HL-60 (cell line): ENCODE data around the gene IQGAP3.

Experiments used
- DNase-seq, 2 experiments: peaks; one replicate each; pipeline ENCODE4 v3.0.0-alpha.2; 2010 to 2020; ENCODE audit warnings: low read depth in 1 of 2, low spot score in 1 of 2
- H3K27ac ChIP-seq: fragments of 250-450 bp; sonication (Bioruptor Pico); replicated peaks from 2 replicates; pipeline ENCODE4 v1.5.1; 2020; ENCODE audit warnings: mild to moderate bottlenecking, moderate library complexity
- H3K27me3 ChIP-seq: fragments of 250-450 bp; sonication (Bioruptor Pico); 2 replicates; pipeline ENCODE4 v1.5.1; 2021; ENCODE audit warnings: mild to moderate bottlenecking, moderate library complexity; ENCODE audit not compliant: insufficient read depth, poor library complexity, severe bottlenecking
- H3K4me3 ChIP-seq: replicated peaks from 2 replicates; pipeline ENCODE4 v1.5.1; 2011; ENCODE audit warnings: mild to moderate bottlenecking, control low read depth, low read length; ENCODE audit not compliant: insufficient read depth
- GABPA ChIP-seq: IDR thresholded peaks from 2 replicates; pipeline ENCODE4 v1.6.1; 2012; ENCODE audit warnings: low read depth
- POLR2AphosphoS5 ChIP-seq: IDR thresholded peaks from 2 replicates; pipeline ENCODE4 v1.6.1; 2012; ENCODE audit warnings: low read depth
- SPI1 ChIP-seq: IDR thresholded peaks from 2 replicates; pipeline ENCODE4 v1.6.1; 2012; ENCODE audit warnings: low read depth, mild to moderate bottlenecking, borderline replicate concordance
- TF ChIP-seq, protein P1 (sequence below): IDR thresholded peaks from one replicate; pipeline ENCODE4 v1.5.1; 2011; ENCODE audit warnings: low read length, control low read depth, inconsistent platforms; ENCODE audit not compliant: insufficient read depth
- TF ChIP-seq, protein P2 (sequence below): IDR thresholded peaks from 2 replicates; pipeline ENCODE4 v1.6.1; 2012; ENCODE audit warnings: low read depth; ENCODE audit not compliant: insufficient replicate concordance

IQGAP3 gene

DNA sequence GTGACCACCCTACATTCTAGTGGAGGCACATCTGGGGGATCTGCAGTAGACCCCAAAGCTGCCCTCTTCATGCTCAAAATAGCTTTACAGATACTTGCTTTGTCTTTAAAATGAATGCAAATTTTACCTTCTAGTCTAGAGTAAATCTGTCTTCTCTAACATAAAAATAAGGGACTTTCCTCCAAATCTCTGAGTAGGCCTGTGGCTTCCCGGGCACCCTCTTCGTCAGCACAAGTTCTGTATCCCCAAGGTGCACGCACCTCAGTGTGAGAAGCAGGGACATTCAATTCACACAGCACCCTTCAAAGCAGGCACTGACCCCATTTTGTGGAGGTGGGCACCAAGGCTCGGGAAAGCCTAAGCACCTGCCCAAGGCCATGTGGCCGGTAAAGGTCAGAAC is 90.8 kb downstream of the IQGAP3 start:
- no peak for DNase-seq
- H3K27ac ChIP-seq = no peak overlapping the region
- TF ChIP-seq, protein P1, sequence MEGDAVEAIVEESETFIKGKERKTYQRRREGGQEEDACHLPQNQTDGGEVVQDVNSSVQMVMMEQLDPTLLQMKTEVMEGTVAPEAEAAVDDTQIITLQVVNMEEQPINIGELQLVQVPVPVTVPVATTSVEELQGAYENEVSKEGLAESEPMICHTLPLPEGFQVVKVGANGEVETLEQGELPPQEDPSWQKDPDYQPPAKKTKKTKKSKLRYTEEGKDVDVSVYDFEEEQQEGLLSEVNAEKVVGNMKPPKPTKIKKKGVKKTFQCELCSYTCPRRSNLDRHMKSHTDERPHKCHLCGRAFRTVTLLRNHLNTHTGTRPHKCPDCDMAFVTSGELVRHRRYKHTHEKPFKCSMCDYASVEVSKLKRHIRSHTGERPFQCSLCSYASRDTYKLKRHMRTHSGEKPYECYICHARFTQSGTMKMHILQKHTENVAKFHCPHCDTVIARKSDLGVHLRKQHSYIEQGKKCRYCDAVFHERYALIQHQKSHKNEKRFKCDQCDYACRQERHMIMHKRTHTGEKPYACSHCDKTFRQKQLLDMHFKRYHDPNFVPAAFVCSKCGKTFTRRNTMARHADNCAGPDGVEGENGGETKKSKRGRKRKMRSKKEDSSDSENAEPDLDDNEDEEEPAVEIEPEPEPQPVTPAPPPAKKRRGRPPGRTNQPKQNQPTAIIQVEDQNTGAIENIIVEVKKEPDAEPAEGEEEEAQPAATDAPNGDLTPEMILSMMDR = no peak
- TF ChIP-seq, protein P2, sequence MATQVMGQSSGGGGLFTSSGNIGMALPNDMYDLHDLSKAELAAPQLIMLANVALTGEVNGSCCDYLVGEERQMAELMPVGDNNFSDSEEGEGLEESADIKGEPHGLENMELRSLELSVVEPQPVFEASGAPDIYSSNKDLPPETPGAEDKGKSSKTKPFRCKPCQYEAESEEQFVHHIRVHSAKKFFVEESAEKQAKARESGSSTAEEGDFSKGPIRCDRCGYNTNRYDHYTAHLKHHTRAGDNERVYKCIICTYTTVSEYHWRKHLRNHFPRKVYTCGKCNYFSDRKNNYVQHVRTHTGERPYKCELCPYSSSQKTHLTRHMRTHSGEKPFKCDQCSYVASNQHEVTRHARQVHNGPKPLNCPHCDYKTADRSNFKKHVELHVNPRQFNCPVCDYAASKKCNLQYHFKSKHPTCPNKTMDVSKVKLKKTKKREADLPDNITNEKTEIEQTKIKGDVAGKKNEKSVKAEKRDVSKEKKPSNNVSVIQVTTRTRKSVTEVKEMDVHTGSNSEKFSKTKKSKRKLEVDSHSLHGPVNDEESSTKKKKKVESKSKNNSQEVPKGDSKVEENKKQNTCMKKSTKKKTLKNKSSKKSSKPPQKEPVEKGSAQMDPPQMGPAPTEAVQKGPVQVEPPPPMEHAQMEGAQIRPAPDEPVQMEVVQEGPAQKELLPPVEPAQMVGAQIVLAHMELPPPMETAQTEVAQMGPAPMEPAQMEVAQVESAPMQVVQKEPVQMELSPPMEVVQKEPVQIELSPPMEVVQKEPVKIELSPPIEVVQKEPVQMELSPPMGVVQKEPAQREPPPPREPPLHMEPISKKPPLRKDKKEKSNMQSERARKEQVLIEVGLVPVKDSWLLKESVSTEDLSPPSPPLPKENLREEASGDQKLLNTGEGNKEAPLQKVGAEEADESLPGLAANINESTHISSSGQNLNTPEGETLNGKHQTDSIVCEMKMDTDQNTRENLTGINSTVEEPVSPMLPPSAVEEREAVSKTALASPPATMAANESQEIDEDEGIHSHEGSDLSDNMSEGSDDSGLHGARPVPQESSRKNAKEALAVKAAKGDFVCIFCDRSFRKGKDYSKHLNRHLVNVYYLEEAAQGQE = no peak
- TF ChIP-seq GABPA (no peak), POLR2AphosphoS5 (no peak), SPI1 (no peak)
- no peak overlapping the region for H3K4me3 ChIP-seq
- no peaks in the 10 kb centered on the region for H3K27me3 ChIP-seq

DNA sequence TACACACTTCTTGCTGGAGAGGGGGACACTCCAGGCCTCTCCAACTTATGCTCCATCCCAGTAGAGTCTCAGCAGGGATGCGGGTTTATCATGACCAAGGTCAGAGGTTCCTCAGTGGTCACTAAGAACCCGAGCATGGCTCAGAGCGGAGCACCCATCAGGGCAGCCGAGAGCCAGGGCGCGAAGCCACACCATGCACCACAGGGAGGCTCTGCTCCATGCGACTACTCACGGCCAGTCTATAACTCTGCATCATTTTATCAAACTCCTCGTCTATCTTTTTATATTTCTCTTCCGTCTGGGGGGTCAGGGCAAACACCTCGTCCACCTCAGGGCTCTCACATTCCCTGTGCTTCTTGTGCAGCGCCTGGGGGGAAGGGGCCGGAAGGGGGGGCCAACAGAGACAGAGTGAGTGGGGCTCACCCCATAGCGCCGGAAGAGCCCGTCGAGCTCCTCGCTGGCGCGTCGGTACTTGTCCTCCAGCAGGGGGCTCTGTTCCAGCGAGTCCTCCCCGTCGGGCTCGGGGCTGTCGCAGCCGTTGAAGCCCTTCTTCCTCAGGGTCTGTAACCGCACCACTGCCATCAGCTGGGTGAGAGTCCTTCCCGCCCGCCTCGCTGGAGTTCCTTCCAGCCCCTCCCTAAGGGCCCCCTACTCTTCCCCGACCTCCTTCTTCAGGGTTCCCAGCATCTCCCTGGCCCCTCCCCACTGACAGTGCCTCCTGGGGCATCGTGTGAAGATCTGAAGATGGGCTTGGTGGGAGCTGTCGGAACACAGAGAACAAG is 91.8 kb downstream of the IQGAP3 start:
- DNase-seq = peak; percentile 58 to 72
- H3K27ac ChIP-seq = no peak overlapping the region
- no peak overlapping the region for H3K4me3 ChIP-seq

DNA sequence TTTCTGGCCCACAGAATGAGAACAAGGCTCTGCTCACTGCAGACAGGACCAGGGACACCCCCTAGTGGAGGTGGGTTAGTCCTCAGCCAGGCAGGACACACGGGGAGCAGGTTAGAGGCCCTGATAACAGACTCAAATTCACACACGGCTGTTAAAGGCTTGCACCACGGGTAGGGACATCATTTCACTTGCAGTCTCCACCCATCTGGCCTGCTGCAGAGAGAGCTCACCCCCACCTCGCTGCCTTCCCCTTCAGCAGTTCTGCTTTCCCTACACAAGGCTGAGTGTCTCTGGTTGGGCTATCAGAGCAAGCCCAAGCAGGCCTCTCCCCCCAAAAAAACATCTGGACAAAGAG is 92.4 kb downstream of the IQGAP3 start:
- Histone ChIP-seq H3K4me3 (no peak overlapping the region), H3K27me3 (no peaks in the 10 kb centered on the region), H3K27ac (no peak overlapping the region)
- DNase-seq = peak; percentile 45 to 83
- TF ChIP-seq SPI1 (peak; percentile 81), GABPA (no peak)
- TF ChIP-seq, protein P2 = no peak

More for the DNA sequence above, 91.8 kb downstream of the IQGAP3 start:
- H3K27me3 ChIP-seq = no peaks in the 10 kb centered on the region
- TF ChIP-seq SPI1 = no peak
- TF ChIP-seq, protein P2 = no peak
- TF ChIP-seq POLR2AphosphoS5 = peak; percentile 26; the same call in 1 of the 2 replicates
- TF ChIP-seq, protein P1 = peak; percentile 57
